ENCODE data around the gene APLP1.

APLP1 gene

GRCh38 chr19:35870798-35871197 is 2.4 kb downstream of the APLP1 start:
- no peak overlapping the region for H2BK120ac ChIP-seq (ENCODE audit: low read depth, low read length)
- WGBS: 83% methylated on average over 12 of the region's 12 CpGs
- H3K79me1 ChIP-seq (replicated peaks; ENCODE audit: low read length, poor library complexity, severe bottlenecking): no peaks in the 10 kb centered on the region
- H2AK5ac ChIP-seq (ENCODE audit: low read length, severe bottlenecking): no peak overlapping the region
- H3K27me3 ChIP-seq (ENCODE audit: control insufficient read depth in 1 of 2, insufficient read depth in 1 of 2, low read length in 2 of 2): peaks cover 38 to 55% of the 10 kb centered on the region in 2 experiments
- H2AFZ ChIP-seq (ENCODE audit: low read depth, low read length): no peak overlapping the region
- no peak overlapping the region for H2BK12ac ChIP-seq (ENCODE audit: low read length in 2 of 2)
- H3K4ac ChIP-seq (ENCODE audit: low read depth in 1 of 2, low read length in 2 of 2): no peak overlapping the region
- H3K4me1 ChIP-seq (ENCODE audit: control insufficient read depth, insufficient read depth, low read depth, low read length): peaks cover 12% of the 10 kb centered on the region
- no peak overlapping the region for H3K9ac ChIP-seq (ENCODE audit: low read length)
- H2BK15ac ChIP-seq (ENCODE audit: low read depth, poor library complexity, severe bottlenecking): no peak overlapping the region
- H3K36me3 ChIP-seq (ENCODE audit: control insufficient read depth in 1 of 2, insufficient read depth in 2 of 2, low read depth in 1 of 2, low read length in 2 of 2): peaks cover 0 to 5% of the 10 kb centered on the region in 2 experiments
- no peak overlapping the region for H3K23ac ChIP-seq (ENCODE audit: low read length in 2 of 2)
- no peak for DNase-seq
- H3K27ac ChIP-seq (ENCODE audit: low read length, poor library complexity, severe bottlenecking): no peak overlapping the region
- H3K9me3 ChIP-seq (ENCODE audit: control insufficient read depth, low read length): no peaks in the 10 kb centered on the region
- no peak overlapping the region for H4K91ac ChIP-seq (ENCODE audit: low read length)
- no peak overlapping the region for H2BK5ac ChIP-seq (ENCODE audit: low read depth, low read length, poor library complexity, severe bottlenecking)
- no peak overlapping the region for H3K18ac ChIP-seq (ENCODE audit: low read depth in 1 of 2, low read length in 2 of 2)
- H3K4me2 ChIP-seq (ENCODE audit: low read length, poor library complexity, severe bottlenecking): no peak overlapping the region
- H3K4me3 ChIP-seq (ENCODE audit: insufficient read depth in 1 of 2, low read depth in 1 of 2, low read length in 2 of 2): no peak overlapping the region
- H4K8ac ChIP-seq (ENCODE audit: low read length): no peak overlapping the region
- H3K14ac ChIP-seq (ENCODE audit: low read length in 2 of 2): no peak overlapping the region

DNA sequence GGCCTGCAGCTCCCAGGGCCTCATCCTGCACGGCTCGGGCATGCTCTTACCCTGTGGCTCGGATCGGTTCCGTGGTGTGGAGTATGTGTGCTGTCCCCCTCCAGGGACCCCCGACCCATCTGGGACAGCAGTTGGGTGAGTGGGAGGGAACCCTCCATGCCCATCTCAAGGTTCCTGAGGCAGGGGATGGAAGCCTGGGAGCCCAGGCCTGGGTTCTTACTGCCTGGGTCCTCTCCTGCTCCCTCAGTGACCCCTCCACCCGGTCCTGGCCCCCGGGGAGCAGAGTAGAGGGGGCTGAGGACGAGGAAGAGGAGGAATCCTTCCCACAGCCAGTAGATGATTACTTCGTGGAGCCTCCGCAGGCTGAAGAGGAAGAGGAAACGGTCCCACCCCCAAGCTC is 3.2 kb downstream of the APLP1 start:
- Histone ChIP-seq H2BK5ac (ENCODE audit: low read depth, low read length, poor library complexity, severe bottlenecking) (no peak overlapping the region), H3K4me2 (ENCODE audit: low read length, poor library complexity, severe bottlenecking) (no peak overlapping the region), H3K18ac (ENCODE audit: low read depth in 1 of 2, low read length in 2 of 2) (no peak overlapping the region), H2BK12ac (ENCODE audit: low read length in 2 of 2) (no peak overlapping the region), H3K27ac (ENCODE audit: low read length, poor library complexity, severe bottlenecking) (no peak overlapping the region), H3K14ac (ENCODE audit: low read length in 2 of 2) (no peak overlapping the region), H2AFZ (ENCODE audit: low read depth, low read length) (no peak overlapping the region), H3K4me3 (ENCODE audit: insufficient read depth in 1 of 2, low read depth in 1 of 2, low read length in 2 of 2) (no peak overlapping the region), H3K36me3 (ENCODE audit: control insufficient read depth in 1 of 2, insufficient read depth in 2 of 2, low read depth in 1 of 2, low read length in 2 of 2) (peaks cover 0 to 5% of the 10 kb centered on the region in 2 experiments), H4K8ac (ENCODE audit: low read length) (no peak overlapping the region), H2BK15ac (ENCODE audit: low read depth, poor library complexity, severe bottlenecking) (no peak overlapping the region), H3K79me1 (replicated peaks; ENCODE audit: low read length, poor library complexity, severe bottlenecking) (no peaks in the 10 kb centered on the region), H3K27me3 (ENCODE audit: control insufficient read depth in 1 of 2, insufficient read depth in 1 of 2, low read length in 2 of 2) (peaks cover 31 to 54% of the 10 kb centered on the region in 2 experiments), H2AK5ac (ENCODE audit: low read length, severe bottlenecking) (no peak overlapping the region), H2BK120ac (ENCODE audit: low read depth, low read length) (no peak overlapping the region), H3K4ac (ENCODE audit: low read depth in 1 of 2, low read length in 2 of 2) (no peak overlapping the region), H3K4me1 (ENCODE audit: control insufficient read depth, insufficient read depth, low read depth, low read length) (peaks cover 12% of the 10 kb centered on the region), H3K9me3 (ENCODE audit: control insufficient read depth, low read length) (no peaks in the 10 kb centered on the region), H4K91ac (ENCODE audit: low read length) (no peak overlapping the region), H3K23ac (ENCODE audit: low read length in 2 of 2) (no peak overlapping the region), H3K9ac (ENCODE audit: low read length) (no peak overlapping the region)
- 85% methylated on average over 6 of the region's 12 CpGs for WGBS
- no peak for DNase-seq

- Histone ChIP-seq H3K36me3 (ENCODE audit: control insufficient read depth in 1 of 2, insufficient read depth in 2 of 2, low read depth in 1 of 2, low read length in 2 of 2) (peaks cover 0 to 5% of the 10 kb centered on the region in 2 experiments), H3K23ac (ENCODE audit: low read length in 2 of 2) (no peak overlapping the region), H3K27me3 (ENCODE audit: control insufficient read depth in 1 of 2, insufficient read depth in 1 of 2, low read length in 2 of 2) (peaks cover 26 to 52% of the 10 kb centered on the region in 2 experiments), H3K4me3 (ENCODE audit: insufficient read depth in 1 of 2, low read depth in 1 of 2, low read length in 2 of 2) (no peak overlapping the region), H2BK15ac (ENCODE audit: low read depth, poor library complexity, severe bottlenecking) (no peak overlapping the region), H3K9me3 (ENCODE audit: control insufficient read depth, low read length) (no peaks in the 10 kb centered on the region), H3K9ac (ENCODE audit: low read length) (no peak overlapping the region), H3K4me2 (ENCODE audit: low read length, poor library complexity, severe bottlenecking) (no peak overlapping the region), H2BK5ac (ENCODE audit: low read depth, low read length, poor library complexity, severe bottlenecking) (no peak overlapping the region), H4K8ac (ENCODE audit: low read length) (no peak overlapping the region), H2AFZ (ENCODE audit: low read depth, low read length) (no peak overlapping the region), H3K4ac (ENCODE audit: low read depth in 1 of 2, low read length in 2 of 2) (no peak overlapping the region), H3K27ac (ENCODE audit: low read length, poor library complexity, severe bottlenecking) (no peak overlapping the region), H3K18ac (ENCODE audit: low read depth in 1 of 2, low read length in 2 of 2) (no peak overlapping the region), H2AK5ac (ENCODE audit: low read length, severe bottlenecking) (no peak overlapping the region), H3K79me1 (replicated peaks; ENCODE audit: low read length, poor library complexity, severe bottlenecking) (no peaks in the 10 kb centered on the region), H4K91ac (ENCODE audit: low read length) (no peak overlapping the region), H3K4me1 (ENCODE audit: control insufficient read depth, insufficient read depth, low read depth, low read length) (peaks cover 12% of the 10 kb centered on the region), H2BK12ac (ENCODE audit: low read length in 2 of 2) (no peak overlapping the region), H3K14ac (ENCODE audit: low read length in 2 of 2) (no peak overlapping the region), H2BK120ac (ENCODE audit: low read depth, low read length) (no peak overlapping the region)
- no peak for DNase-seq
- WGBS: 79% methylated on average over 4 of the region's 5 CpGs
Observed at GRCh38 chr19:35872180-35872579, 3.8 kb downstream of the APLP1 start.

DNA sequence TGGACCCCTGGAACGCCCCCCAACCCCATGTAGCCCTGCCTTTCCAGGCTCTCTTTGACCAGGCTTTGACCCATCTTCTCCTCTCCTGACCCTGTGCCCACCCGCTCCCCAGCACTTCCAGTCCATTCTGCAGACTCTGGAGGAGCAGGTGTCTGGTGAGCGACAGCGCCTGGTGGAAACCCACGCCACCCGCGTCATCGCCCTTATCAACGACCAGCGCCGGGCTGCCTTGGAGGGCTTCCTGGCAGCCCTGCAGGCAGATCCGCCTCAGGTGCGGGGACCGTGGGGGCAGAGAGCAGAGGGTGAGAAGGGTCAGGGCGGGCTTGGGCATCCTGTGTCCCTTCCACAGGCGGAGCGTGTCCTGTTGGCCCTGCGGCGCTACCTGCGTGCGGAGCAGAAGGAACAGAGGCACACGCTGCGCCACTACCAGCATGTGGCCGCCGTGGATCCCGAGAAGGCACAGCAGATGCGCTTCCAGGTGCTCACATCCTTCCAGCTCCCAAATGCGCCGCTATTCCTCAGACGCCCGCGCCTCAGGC is 6.1 kb downstream of the APLP1 start:
- no peak overlapping the region for H2BK15ac ChIP-seq (ENCODE audit: low read depth, poor library complexity, severe bottlenecking)
- no peak overlapping the region for H3K4me2 ChIP-seq (ENCODE audit: low read length, poor library complexity, severe bottlenecking)
- H4K91ac ChIP-seq (ENCODE audit: low read length): peak overlapping the region; percentile 66
- 94% methylated on average over 32 of the region's 32 CpGs for WGBS
- no peak overlapping the region for H2BK12ac ChIP-seq (ENCODE audit: low read length in 2 of 2)
- no peak overlapping the region for H3K4me3 ChIP-seq (ENCODE audit: insufficient read depth in 1 of 2, low read depth in 1 of 2, low read length in 2 of 2)
- peaks cover 0 to 8% of the 10 kb centered on the region in 2 experiments for H3K36me3 ChIP-seq (ENCODE audit: control insufficient read depth in 1 of 2, insufficient read depth in 2 of 2, low read depth in 1 of 2, low read length in 2 of 2)
- peaks cover 10% of the 10 kb centered on the region for H3K4me1 ChIP-seq (ENCODE audit: control insufficient read depth, insufficient read depth, low read depth, low read length)
- H3K27ac ChIP-seq (ENCODE audit: low read length, poor library complexity, severe bottlenecking): no peak overlapping the region
- H3K27me3 ChIP-seq (ENCODE audit: control insufficient read depth in 1 of 2, insufficient read depth in 1 of 2, low read length in 2 of 2): peaks cover 23 to 50% of the 10 kb centered on the region in 2 experiments
- H4K8ac ChIP-seq (ENCODE audit: low read length): peak overlapping the region; percentile 42
- H2AFZ ChIP-seq (ENCODE audit: low read depth, low read length): no peak overlapping the region
- H3K79me1 ChIP-seq (replicated peaks; ENCODE audit: low read length, poor library complexity, severe bottlenecking): no peaks in the 10 kb centered on the region
- no peak overlapping the region for H3K9ac ChIP-seq (ENCODE audit: low read length)
- H3K18ac ChIP-seq (ENCODE audit: low read depth in 1 of 2, low read length in 2 of 2): no peak overlapping the region
- H3K4ac ChIP-seq (ENCODE audit: low read depth in 1 of 2, low read length in 2 of 2): no peak overlapping the region
- H3K9me3 ChIP-seq (ENCODE audit: control insufficient read depth, low read length): no peaks in the 10 kb centered on the region
- no peak overlapping the region for H3K23ac ChIP-seq (ENCODE audit: low read length in 2 of 2)
- H3K14ac ChIP-seq (ENCODE audit: low read length in 2 of 2): no peak overlapping the region
- no peak for DNase-seq
- no peak overlapping the region for H2AK5ac ChIP-seq (ENCODE audit: low read length, severe bottlenecking)
- H2BK120ac ChIP-seq (ENCODE audit: low read depth, low read length): no peak overlapping the region
- H2BK5ac ChIP-seq (ENCODE audit: low read depth, low read length, poor library complexity, severe bottlenecking): no peak overlapping the region

Data from mesenchymal stem cell (in vitro differentiated cells and primary cell).